Keratinocyte (primary cell): ENCODE results near the gene S100A9.

Experiments used
- EZH2 ChIP-seq: IDR thresholded peaks from one replicate; pipeline ENCODE4 v1.6.1; 2012; ENCODE audit warnings: inconsistent platforms, mild to moderate bottlenecking, low read length, moderate library complexity
- TF ChIP-seq, protein P1 (sequence below), 3 experiments: IDR thresholded peaks in 1 of 3; conservative IDR thresholded peaks in 1 of 3; optimal IDR thresholded peaks in 1 of 3; 2 replicates in 2 of 3; 3 replicates in 1 of 3; pipeline versions ENCODE3 to v1.5.1; 2011; ENCODE audit warnings: low read length in 3 of 3, mild to moderate bottlenecking in 3 of 3, moderate library complexity in 2 of 3, control low read depth in 1 of 3, inconsistent platforms in 1 of 3; ENCODE audit not compliant: insufficient read depth in 2 of 3; ENCODE audit errors: extremely low read depth in 1 of 3

DNA sequence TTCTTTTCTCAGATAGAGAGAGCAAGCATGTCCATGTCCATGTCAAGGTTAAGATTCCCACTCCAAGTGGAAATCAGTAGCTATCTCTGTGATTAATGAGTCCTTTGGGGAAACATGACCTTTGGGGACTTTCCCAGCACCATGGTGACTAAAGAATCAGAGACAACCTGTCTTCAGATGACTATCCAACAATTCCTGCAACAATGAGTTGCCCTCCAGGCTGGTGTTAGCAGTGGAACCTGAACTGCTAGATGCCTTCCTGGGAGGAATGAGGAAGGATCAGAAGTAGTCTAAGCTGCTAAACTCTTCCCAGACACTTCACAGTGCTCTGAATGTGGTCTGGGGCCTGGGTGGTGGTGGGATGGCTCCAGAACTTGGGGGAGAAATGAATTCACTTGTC, 6.5 kb downstream of the S100A9 start:
- TF ChIP-seq, protein P1, sequence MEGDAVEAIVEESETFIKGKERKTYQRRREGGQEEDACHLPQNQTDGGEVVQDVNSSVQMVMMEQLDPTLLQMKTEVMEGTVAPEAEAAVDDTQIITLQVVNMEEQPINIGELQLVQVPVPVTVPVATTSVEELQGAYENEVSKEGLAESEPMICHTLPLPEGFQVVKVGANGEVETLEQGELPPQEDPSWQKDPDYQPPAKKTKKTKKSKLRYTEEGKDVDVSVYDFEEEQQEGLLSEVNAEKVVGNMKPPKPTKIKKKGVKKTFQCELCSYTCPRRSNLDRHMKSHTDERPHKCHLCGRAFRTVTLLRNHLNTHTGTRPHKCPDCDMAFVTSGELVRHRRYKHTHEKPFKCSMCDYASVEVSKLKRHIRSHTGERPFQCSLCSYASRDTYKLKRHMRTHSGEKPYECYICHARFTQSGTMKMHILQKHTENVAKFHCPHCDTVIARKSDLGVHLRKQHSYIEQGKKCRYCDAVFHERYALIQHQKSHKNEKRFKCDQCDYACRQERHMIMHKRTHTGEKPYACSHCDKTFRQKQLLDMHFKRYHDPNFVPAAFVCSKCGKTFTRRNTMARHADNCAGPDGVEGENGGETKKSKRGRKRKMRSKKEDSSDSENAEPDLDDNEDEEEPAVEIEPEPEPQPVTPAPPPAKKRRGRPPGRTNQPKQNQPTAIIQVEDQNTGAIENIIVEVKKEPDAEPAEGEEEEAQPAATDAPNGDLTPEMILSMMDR (optimal IDR thresholded peaks at IDR 0.05 in 1 of 3, IDR thresholded peaks at IDR 0.05 in 1 of 3, conservative IDR thresholded peaks at IDR 0.05 in 1 of 3; ENCODE audit: extremely low read depth in 1 of 3, insufficient read depth in 2 of 3, low read length in 3 of 3) = no peak
- TF ChIP-seq EZH2 = no peak
